HG02938 (cell line): ENCODE measurements around the gene MUC12.
"Not testable (repeated sequence)": the region's sequence is repeated elsewhere in the genome, so short reads cannot be mapped to it uniquely, and the experiment has no call there.

Experiments
- ATAC-seq: cut with Tn5 transposase; IDR thresholded peaks from one replicate; pipeline ENCODE4 v1.9.1; 2021; ENCODE audit warnings: mild to moderate bottlenecking, moderate library complexity; ENCODE audit not compliant: unreplicated experiment

Gene MUC12, protein sequence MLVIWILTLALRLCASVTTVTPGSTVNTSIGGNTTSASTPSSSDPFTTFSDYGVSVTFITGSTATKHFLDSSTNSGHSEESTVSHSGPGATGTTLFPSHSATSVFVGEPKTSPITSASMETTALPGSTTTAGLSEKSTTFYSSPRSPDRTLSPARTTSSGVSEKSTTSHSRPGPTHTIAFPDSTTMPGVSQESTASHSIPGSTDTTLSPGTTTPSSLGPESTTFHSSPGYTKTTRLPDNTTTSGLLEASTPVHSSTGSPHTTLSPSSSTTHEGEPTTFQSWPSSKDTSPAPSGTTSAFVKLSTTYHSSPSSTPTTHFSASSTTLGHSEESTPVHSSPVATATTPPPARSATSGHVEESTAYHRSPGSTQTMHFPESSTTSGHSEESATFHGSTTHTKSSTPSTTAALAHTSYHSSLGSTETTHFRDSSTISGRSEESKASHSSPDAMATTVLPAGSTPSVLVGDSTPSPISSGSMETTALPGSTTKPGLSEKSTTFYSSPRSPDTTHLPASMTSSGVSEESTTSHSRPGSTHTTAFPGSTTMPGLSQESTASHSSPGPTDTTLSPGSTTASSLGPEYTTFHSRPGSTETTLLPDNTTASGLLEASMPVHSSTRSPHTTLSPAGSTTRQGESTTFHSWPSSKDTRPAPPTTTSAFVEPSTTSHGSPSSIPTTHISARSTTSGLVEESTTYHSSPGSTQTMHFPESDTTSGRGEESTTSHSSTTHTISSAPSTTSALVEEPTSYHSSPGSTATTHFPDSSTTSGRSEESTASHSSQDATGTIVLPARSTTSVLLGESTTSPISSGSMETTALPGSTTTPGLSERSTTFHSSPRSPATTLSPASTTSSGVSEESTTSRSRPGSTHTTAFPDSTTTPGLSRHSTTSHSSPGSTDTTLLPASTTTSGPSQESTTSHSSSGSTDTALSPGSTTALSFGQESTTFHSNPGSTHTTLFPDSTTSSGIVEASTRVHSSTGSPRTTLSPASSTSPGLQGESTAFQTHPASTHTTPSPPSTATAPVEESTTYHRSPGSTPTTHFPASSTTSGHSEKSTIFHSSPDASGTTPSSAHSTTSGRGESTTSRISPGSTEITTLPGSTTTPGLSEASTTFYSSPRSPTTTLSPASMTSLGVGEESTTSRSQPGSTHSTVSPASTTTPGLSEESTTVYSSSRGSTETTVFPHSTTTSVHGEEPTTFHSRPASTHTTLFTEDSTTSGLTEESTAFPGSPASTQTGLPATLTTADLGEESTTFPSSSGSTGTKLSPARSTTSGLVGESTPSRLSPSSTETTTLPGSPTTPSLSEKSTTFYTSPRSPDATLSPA (N-terminal part only)

DNA sequence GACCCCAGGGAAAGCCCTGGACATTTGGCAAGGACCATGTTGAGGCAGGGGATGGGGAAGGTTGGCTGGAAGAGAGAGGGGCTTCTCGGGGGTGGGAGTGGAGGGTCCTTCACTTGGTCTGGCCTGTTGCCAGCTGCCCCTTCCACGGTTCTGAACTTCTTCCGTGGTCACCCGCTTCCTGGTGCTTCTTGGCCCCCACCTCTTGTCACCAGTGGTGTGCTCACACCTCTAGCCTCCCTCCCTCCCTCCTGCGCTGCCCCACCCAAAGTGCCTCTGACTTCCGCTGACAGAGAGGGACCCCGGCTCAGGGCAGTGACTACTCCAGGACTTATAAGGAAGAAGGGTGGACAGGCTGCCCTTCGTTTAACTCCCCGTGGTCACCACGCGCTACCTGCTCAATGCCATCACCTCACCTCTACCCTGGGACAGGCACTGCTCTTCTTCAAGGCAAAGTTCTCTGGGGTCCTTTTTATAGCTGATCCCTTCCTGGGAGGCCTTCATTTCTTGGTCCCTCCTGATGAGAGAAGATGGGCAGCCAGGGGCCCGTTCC is at the start of gene MUC12:
MUC12 (plus strand) TSS at position 500 of the 550 bp plus-strand sequence. CDS start 58 bp downstream, outside the sequence.
- ATAC-seq = no peak

DNA sequence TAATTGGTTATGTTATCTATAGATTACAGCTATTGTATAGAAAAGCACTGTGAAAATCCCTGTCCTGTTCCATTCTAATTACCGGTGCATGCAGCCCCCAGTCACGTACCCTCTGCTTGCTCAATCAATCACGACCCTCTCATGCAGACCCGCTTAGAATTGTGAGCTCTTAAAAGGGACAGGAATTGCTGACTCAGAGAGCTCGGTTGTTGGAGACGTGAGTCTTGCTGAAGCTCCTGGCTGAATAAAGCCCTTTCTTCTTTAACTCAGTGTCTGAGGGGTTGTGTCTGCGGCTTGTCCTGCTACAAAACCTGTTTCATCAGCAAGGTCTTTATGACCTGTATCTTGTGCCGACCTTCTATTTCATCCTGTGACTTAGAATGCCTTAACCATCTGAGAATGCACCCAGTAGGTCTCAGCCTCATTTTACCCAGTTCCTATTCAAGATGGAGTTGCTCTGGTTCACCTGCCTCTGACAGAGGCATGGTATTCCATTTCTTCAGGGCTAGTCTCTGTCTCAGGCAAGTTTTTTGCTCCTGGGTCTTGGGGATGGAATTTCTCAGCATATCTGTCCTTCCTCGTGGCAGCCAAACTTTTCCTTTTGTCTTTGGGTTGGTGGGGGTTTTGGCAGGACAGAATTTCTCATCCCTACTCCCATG is 49.5 kb upstream of the MUC12 start:
- not testable (repeated sequence) for ATAC-seq

DNA sequence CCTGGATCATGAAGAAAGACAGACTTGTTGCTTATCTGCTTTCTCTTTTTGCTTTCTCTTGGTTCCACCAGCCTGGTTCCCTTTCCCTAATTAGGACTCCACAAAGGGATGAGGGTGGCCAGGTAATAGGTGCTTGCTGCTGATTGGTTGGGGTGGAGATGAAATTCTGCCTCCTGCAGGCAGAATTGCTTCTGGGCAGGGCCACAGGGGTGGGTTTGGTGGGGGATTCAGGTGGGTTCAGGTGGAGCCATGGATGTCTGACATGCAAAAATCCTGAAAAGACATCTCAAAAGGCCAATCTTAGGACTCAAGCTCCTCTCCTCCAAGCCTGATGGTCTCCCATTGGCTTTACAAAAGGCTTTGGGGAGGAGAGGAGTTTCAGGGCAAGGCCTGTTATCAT is 48.3 kb upstream of the MUC12 start:
- no peak for ATAC-seq

DNA sequence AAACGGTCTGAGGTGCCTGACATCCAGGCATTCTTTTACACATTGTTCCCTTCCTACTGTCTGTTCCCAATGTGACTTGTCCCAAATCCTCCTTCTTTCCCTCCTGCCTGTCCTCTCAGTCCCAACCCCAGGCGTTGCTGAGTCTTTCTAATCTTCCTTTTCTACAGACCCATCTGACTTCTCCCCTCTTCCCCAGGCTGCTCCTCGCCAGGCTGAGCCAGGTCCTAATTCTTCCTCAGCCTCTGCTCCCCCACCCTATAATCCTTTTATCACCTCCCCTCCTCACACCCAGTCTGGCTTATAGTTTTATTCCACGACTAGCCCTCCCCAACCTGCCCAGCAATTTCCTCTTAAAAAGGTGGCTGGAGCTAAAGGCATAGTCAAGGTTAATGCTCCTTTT is 45.7 kb upstream of the MUC12 start:
- ATAC-seq = not testable (repeated sequence)

DNA sequence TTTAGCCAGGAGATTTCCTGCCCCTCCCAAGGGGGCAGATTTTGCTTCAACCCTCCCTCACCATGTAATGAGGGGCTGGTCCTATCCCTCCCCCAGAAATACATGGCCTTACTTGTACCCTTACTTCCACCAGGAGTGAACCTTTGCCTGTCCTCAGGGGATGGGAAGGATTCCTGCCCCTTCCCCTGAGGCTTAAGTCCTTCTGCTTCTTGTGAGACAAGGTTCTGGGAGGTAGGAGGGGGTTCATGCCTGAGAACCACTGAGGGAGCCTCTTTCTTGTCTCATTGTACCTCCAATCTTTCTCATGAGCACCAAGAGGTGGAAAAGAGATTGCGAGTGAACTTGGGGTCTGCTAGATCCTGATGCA is 39.6 kb upstream of the MUC12 start:
- ATAC-seq = no peak

DNA sequence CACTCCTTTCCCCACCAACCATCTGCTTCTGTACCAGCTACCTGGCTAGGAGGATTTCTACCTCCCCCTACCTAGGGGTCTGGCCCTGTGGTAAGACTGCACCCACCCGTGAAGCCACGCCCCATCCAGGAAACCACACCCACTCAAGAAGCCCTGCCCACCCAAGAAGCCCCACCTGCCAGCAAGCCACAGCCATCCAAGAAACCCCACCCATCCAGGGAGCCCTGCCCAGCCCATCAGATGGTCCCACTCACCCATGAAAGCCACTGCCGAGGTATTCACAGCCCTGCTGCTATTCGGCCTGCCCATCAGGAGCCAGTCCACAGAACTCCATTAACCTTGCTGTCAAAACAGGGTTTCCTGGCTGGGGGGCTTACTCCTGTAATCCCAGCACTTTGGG is 35.6 kb upstream of the MUC12 start:
- ATAC-seq = no peak

DNA sequence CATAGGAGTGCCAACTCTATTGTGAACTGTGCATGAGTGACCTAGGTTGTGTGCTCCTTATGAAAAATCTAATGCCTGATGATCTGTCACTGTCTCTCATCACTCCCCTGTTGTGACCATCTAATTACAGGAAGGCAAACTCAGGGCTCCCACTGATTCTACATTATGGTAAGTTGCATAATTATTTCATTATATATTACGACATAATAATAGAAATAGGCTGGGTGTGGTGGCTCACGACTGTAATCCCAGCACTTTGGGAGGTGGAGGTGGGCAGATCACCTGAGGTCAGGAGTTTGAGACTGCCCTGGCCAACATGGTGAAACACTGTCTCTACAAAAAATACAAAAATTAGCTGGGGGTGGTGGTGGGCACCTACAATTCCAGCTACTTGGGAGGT is 34.0 kb upstream of the MUC12 start:
- ATAC-seq = not testable (repeated sequence)

DNA sequence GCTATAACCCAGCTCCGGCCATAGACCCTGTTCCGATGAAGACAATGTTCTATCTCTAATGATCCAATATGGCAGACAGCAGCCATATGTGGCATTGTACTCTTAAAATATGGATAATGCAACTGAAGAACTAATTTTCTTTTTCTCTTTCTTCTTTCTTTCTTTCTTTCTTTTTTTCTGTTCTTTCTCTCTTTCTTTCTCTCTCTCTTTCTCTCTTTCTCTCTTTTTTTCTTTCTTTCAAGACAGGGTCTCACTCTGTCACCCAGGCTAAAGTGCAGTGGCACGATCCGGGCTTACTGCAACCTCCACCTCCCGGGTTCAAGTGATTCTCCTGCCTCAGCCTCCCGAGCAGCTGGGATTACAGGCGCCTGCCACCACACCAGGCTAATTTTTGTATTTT is 33.2 kb upstream of the MUC12 start:
- ATAC-seq = not testable (repeated sequence)

DNA sequence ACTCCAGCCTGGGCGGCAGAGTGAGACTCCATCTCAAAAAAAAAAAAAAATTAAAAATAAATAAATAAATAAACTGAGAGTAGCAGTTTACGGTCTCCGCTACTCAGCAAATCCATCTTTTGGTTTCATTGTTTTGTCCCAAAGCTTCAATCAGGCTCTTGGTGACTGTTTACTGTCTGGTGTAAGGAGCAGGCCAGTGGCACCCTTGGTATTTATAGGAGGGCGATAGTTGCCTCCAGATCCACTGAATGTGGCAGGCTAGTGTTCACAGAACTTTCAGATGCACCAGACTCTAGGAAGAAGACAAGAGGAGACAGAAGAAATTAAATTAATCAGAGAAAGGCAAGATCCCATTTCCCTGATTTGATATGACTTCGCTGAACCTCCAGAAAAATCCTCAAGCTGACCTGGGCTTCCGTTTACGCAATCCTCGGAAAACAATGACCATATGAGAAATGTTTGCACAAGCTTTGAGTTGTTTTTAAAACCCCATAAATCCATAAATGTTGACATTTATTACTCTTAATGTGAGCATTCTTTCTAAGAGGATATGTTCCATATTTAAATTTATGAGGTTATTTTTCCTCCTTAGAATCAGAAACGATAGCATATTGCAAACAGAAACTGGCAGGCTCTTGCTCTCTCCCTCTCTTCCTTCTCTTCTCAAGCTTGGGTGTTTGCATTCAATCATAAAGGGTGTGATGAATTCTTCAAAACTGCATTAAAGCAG is 27.2 kb upstream of the MUC12 start:
- no peak for ATAC-seq

DNA sequence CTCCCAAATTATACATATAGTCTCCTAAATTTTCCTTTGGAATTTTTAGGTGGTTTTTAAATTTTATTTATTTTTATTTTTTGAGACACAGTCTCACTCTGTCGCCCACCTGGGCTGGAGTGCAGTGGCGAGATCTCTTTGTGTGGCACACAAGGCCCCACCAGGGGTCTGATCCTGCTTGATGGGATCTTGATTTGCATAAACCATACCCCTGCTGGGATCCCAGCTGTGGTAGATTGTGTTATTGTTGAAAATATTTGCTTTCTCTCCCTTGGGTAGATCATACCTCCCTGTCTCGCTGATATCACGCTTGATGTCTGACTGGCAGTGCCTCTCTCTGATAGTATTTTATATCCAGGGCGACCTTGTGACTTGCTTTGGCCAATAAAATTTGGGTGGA is 25.7 kb upstream of the MUC12 start:
- no peak for ATAC-seq

DNA sequence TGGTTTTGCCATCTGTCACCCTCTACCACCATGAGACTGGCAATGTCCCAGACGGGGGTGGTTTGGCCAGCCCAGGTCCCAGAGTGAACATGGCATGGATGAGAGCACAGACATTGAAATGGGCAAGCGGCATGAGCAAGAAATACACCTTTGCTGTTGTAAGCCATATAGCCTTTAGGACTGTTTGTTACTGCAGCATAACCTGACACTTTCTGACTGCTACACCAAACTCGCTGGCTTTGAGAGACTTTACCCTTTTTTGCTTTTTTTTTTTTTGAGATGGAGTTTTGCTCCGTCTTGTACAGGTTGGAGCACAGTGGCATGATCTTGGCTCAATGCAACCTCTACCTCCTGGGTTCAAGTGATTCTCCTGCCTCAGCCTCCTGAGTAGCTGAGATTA is 25.2 kb upstream of the MUC12 start:
- ATAC-seq = no peak

DNA sequence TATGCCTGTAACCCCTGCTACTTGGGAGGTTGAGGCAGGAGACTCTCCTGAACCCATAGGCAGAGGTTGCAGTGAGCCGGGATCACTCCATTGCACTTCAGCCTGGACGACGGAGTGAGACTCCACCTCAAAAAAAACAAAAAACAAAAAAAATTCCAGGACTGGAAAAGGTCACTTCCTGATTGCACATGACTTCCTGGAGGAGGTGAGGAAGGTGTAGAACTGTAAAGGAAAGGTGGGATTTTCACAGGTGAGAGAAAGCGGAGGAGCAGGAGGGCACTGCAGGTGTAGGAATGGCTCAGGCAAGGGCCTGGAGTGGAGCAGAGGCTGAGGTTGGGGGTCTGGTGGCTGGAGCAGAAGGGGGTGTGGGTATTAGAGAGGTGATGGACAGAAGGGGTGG is 23.3 kb upstream of the MUC12 start:
- ATAC-seq = no peak

DNA sequence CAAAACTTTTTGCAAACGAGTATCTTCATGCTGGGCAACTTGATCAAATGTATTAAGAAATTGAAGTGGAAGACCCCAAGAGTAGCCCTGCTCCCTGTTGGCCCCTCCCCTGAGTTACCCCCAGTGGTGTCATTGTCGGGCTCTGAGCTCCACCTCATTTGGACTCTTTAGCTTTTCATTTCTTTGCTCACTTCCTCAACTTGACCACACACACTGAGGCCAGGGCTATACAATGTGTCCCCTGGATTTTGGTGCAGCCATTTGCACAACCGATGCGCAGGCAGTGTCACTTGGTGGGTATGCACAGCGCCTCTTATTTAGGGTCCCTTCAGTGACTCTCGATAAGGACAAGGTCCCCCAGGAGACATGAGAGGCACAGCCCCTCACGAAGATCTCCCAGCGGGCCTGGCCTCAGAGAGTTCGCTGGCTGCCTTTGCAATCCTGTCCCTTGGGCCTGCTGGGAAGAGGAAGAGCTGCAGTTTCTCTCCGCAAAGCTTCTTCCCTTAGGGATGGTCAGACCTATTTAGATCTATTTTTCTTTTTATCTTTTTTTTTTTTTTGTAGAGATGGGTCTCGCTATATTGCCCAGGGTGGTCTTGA is 22.5 kb upstream of the MUC12 start:
- ATAC-seq = no peak

DNA sequence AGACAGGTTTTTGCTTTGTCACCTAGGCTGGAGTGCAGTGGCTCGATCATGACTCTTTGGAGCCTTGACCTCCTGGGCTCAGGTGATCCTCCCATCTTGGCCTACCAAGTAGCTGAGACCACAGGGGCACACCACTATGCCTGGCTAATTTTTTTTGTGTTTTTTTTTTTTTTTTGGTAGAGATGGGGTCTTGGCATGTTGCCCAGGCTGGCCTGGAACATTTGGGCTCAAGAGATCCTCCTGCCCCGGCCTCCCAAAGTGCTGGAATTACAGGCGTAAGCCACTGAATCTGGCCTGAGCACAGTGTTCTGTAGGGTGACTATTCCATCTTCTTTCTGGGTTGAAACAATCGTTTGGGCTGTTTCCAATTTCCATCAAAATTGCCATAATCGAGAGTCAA is 21.6 kb upstream of the MUC12 start:
- no peak for ATAC-seq

DNA sequence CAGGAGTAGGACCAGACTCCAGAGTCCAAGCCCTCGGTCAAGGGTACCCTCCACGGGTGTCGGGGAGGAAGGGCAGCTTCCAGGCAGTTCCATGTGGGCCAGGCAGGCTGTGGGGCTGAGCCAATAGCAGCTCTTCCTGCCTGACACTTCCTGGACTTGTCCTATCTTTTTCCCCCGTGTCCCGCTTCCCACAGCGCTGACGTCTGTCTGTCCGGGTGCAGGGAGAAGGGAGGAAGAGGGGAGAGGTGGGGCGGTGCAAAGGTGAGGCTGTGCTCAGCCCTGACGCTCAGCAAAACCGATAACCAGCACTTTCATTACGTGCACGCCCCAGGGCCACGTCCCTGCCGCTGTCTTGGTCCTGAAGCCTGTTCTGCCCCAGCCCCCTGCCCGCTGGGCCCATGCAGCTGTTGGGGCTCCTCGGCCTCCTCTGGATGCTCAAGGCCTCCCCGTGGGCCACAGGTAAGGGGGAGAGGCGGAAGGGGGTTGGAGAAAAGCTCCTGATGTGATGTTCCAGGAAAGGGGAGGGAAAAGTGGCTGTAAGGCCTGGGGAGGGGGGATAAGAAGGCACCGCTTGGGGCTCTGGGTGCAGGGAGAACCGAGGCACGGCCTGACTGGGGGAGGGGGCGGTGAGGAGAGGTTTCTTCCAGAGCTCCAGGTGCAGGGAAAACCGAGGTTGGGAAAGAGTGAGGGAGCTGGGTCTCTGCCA is 20.0 kb upstream of the MUC12 start, which contains the start of gene MUC3A:
MUC3A (plus strand) TSS at position 308 of the 706 bp plus-strand sequence; CDS start at position 399, 91 bp downstream.
- no peak for ATAC-seq

DNA sequence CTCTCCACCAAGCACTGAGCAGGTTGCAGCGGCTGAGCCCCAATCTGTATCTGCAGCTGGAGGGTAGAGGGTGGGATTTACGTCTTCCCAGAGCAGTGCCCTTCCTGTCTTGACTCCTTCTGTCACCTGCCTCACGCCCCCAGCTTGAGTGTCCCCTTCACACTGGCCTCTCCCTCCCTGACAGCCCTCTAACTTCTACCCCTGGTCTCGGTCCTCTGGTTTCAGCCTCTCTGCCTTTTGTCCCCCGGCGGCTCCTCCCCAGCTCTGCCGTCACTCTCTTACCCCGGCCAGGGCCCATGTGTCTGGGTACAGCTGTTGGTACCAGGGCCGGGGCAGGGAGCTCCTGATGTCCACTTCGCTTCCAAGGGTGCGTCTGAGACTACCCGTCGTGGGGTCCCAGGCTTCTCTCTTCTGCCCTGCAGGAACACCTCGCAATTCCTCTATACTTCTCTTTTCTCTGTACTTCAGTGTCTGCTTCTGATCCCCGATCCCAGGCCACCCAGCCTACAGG is 19.4 kb upstream of the MUC12 start:
- ATAC-seq = no peak

DNA sequence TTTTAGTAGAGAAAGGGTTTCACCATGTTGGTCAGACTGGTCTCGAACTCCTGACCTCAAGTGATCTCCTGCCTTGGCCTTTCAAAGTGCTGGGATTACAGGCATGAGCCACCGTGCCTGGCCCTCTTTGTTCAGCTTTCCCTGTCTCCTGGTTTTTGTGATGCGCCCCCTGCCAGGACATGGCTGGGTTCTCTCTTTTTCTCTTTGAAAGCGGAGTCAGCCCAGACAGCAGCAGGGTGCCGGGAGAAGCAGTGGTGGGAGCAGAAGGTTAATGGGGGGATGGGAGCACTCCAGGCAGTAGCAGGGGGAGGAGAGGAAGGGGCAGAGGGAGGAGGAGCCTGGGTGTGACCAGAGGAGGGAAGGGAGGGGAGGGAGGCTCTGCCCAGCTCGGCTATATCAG is 18.2 kb upstream of the MUC12 start:
- no peak for ATAC-seq

DNA sequence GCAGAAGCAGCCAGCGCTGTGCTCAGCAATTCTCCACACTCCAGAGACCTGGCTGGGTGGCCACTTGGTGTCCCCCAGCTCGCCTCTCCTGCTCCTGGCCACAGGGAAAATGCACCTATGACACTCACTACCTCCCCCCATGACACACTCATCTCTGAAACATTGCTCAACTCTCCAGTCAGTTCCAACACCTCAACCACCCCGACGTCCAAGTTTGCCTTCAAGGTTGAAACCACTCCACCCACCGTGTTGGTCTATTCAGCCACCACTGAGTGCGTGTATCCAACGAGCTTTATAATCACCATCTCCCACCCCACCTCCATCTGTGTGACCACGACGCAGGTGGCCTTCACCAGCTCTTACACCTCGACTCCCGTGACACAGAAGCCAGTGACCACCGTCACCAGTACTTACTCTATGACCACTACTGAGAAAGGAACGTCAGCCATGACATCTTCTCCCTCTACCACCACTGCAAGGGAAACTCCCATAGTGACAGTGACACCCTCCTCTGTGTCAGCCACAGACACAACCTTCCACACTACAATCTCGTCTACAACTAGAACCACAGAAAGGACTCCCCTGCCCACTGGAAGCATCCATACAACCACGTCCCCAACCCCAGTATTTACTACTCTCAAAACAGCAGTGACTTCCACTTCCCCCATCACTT is 17.3 kb upstream of the MUC12 start:
- no peak for ATAC-seq
